IPS DF 4.7 (cell line): ENCODE results near the gene RNF31.

ENCODE experiments used
- DNase-seq: peaks from one replicate; pipeline ENCODE4 v3.0.0-alpha.2; 2013; ENCODE audit warnings: low spot score; ENCODE audit errors: extremely low read depth

Gene RNF31

GRCh38 chr14:24159777-24160498 lies 12.6 kb downstream of the RNF31 start:
- no peak for DNase-seq

GRCh38 chr14:24160499-24160849 lies 13.2 kb downstream of the RNF31 start:
- DNase-seq: no peak

GRCh38 chr14:24160850-24161804 lies 13.8 kb downstream of the RNF31 start, which contains the start of gene IRF9:
IRF9 (plus strand) TSS chr14:24161265; CDS start chr14:24162145, 880 bp downstream.
- DNase-seq: peak; percentile 92

GRCh38 chr14:24162093-24162492 lies 14.8 kb downstream of the RNF31 start:
- no peak for DNase-seq

- DNase-seq: no peak
These were observed 17.3 kb downstream of the RNF31 start for GRCh38 chr14:24164518-24164991.

- no peak for DNase-seq
These were observed 18.5 kb downstream of the RNF31 start for GRCh38 chr14:24165785-24166184.

GRCh38 chr14:24167469-24168114 lies 20.3 kb downstream of the RNF31 start:
- DNase-seq: no peak

- DNase-seq: no peak
These were observed 24.3 kb downstream of the RNF31 start, which contains the start of gene REC8 for GRCh38 chr14:24171422-24172260. REC8 (plus strand) TSS chr14:24172080; CDS start chr14:24172553, 473 bp downstream.

GRCh38 chr14:24172261-24172860 lies 25.1 kb downstream of the RNF31 start:
- no peak for DNase-seq

- no peak for DNase-seq
These were observed 25.6 kb downstream of the RNF31 start for GRCh38 chr14:24172871-24173281.

- DNase-seq: no peak
These were observed 29.3 kb downstream of the RNF31 start for GRCh38 chr14:24176599-24176998.

- DNase-seq: no peak
These were observed 29.9 kb downstream of the RNF31 start for GRCh38 chr14:24177041-24177825.

- DNase-seq: no peak
These were observed 30.6 kb downstream of the RNF31 start for GRCh38 chr14:24177891-24178290.

GRCh38 chr14:24178399-24179178 lies 31.3 kb downstream of the RNF31 start:
- no peak for DNase-seq

- no peak for DNase-seq
These were observed 32.1 kb downstream of the RNF31 start for GRCh38 chr14:24179294-24179960.

- DNase-seq: no peak
These were observed 32.9 kb downstream of the RNF31 start for GRCh38 chr14:24179961-24180796.

GRCh38 chr14:24181371-24182077 lies 34.2 kb downstream of the RNF31 start:
- no peak for DNase-seq
